NCI-H69 (cell line): Measurements from ENCODE around the gene RFX3.
"Not testable (repeated sequence)": the region's sequence is repeated elsewhere in the genome, so short reads cannot be mapped to it uniquely, and the experiment has no call there.

Experiments
- DNase-seq: peaks from one replicate; lab custom pipeline; 2025; lab: John Stamatoyannopoulos, UW

The RFX3 gene

GRCh38 chr9:3359048-3359692, 166.6 kb downstream of the RFX3 start:
- DNase-seq = no peak

- no peak for DNase-seq
Observed at GRCh38 chr9:3348169-3348568, 177.6 kb downstream of the RFX3 start.

- DNase-seq = no peak
Observed at GRCh38 chr9:3346549-3346948, 179.3 kb downstream of the RFX3 start.

GRCh38 chr9:3343671-3344070, 182.1 kb downstream of the RFX3 start:
- DNase-seq = peak; percentile 72

- no peak for DNase-seq
Observed at GRCh38 chr9:3342159-3342777, 183.5 kb downstream of the RFX3 start.

GRCh38 chr9:3337515-3338225, 188.1 kb downstream of the RFX3 start:
- DNase-seq = no peak

- no peak for DNase-seq
Observed at GRCh38 chr9:3336951-3337350, 188.8 kb downstream of the RFX3 start.

GRCh38 chr9:3332802-3333201, 193.0 kb downstream of the RFX3 start:
- no peak for DNase-seq

GRCh38 chr9:3331801-3332200, 194.0 kb downstream of the RFX3 start:
- DNase-seq = peak; percentile 69

- no peak for DNase-seq
Observed at GRCh38 chr9:3330792-3331420, 194.9 kb downstream of the RFX3 start.

- DNase-seq = no peak
Observed at GRCh38 chr9:3329361-3329760, 196.4 kb downstream of the RFX3 start.

GRCh38 chr9:3323714-3324113, 202.1 kb downstream of the RFX3 start:
- peak; percentile 33 for DNase-seq

GRCh38 chr9:3321186-3321585, 204.6 kb downstream of the RFX3 start:
- DNase-seq = no peak

- DNase-seq = not testable (repeated sequence)
Observed at GRCh38 chr9:3312595-3312994, 213.2 kb downstream of the RFX3 start.

GRCh38 chr9:3308609-3309008, 217.2 kb downstream of the RFX3 start:
- no peak for DNase-seq

GRCh38 chr9:3304388-3304787, 221.4 kb downstream of the RFX3 start:
- DNase-seq = not testable (repeated sequence)

GRCh38 chr9:3299872-3300271, 225.9 kb downstream of the RFX3 start:
- DNase-seq = no peak

GRCh38 chr9:3296536-3296935, 229.3 kb downstream of the RFX3 start:
- DNase-seq = peak; percentile 57

- no peak for DNase-seq
Observed at GRCh38 chr9:3292311-3292710, 233.5 kb downstream of the RFX3 start.

- no peak for DNase-seq
Observed at GRCh38 chr9:3290231-3290840, 235.5 kb downstream of the RFX3 start.

GRCh38 chr9:3288686-3289085, 237.1 kb downstream of the RFX3 start:
- DNase-seq = no peak

GRCh38 chr9:3285365-3286161, 240.2 kb downstream of the RFX3 start:
- no peak for DNase-seq
